Measurements from ENCODE around the gene SNAPC3.

DNA sequence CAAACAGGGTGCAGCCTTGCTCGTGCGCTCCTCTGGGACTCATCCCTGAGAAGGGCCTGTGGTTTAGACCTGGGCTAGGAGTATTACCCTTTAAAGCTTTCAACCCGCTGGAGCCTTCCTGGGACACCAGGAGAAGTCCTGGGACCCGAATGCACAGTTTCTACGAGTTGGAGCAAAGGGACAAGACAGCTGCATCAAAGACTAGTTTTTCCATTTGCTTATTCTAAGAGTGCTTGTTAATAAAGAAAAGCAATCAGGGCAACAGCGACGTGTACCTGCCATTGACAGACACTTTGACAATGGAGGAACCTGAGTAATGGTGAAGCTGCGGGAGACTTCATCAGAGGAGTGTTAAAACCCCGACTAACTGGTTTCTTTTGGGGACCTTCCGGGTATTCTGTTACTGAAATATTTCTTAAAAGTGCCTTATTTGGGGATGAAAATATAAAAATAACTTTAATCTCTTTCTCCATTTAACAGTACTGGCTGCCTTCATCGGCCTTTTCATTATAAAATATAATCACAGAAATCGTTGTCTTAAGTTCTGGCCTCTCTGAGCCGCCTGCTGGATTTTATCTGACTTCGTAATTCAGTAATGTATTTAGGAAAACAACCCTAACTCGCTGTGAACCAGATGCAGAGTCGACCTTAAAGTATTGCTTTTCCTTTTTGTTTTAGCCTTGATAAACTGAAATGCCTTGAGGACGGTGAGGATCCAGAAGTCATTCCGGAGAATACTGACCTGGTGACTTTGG, 732 bp downstream of the SNAPC3 start:
- TF ChIP-seq, protein P1, sequence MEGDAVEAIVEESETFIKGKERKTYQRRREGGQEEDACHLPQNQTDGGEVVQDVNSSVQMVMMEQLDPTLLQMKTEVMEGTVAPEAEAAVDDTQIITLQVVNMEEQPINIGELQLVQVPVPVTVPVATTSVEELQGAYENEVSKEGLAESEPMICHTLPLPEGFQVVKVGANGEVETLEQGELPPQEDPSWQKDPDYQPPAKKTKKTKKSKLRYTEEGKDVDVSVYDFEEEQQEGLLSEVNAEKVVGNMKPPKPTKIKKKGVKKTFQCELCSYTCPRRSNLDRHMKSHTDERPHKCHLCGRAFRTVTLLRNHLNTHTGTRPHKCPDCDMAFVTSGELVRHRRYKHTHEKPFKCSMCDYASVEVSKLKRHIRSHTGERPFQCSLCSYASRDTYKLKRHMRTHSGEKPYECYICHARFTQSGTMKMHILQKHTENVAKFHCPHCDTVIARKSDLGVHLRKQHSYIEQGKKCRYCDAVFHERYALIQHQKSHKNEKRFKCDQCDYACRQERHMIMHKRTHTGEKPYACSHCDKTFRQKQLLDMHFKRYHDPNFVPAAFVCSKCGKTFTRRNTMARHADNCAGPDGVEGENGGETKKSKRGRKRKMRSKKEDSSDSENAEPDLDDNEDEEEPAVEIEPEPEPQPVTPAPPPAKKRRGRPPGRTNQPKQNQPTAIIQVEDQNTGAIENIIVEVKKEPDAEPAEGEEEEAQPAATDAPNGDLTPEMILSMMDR (IDR thresholded peaks at IDR 0.05): peak in 1 of 12 donors; percentile 11
- TF ChIP-seq POLR2A (IDR thresholded peaks at IDR 0.05): no peak

Data from heart left ventricle (tissue), 13 donors.